ENCODE results near the gene FAIM.
A peak's percentile ranks its signal among the peaks of the same experiment; 100 is the strongest.
"Not testable (repeated sequence)": the region's sequence is repeated elsewhere in the genome, so short reads cannot be mapped to it uniquely, and the experiment has no call there.

Gene FAIM

DNA sequence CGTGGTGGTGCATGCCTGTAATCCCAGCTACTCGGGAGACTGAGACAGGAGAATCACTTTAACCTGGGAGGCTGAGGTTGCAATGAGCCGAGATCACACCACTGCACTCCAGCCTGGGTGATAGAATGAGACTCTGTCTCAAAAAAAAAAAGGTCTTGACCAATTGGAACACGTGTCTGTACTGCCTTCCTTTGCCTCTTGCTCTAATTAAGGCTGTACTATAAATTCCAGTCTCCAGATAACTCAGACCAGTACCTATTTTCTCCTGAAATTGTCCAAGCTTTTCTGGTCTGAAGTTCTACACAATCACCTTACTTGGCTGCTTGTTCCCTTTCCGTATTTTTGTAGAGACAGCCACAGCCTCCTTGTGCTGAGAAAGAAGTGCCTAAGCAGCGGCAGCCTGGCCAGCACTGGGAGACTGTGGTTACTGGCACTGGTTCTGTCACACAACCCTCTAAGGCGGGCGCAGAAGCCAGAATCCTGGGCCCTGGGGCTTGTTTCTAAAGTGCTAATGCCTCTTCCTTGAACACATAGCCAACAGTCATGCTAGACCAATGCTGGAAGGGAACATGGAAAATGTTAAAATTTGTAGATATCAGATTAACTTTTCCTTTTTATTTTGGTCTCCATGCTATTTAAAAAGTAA, 8.3 kb upstream of the FAIM start:
- FAIRE-seq (no peak), DNase-seq (ENCODE audit: low spot score) (no peak)

DNA sequence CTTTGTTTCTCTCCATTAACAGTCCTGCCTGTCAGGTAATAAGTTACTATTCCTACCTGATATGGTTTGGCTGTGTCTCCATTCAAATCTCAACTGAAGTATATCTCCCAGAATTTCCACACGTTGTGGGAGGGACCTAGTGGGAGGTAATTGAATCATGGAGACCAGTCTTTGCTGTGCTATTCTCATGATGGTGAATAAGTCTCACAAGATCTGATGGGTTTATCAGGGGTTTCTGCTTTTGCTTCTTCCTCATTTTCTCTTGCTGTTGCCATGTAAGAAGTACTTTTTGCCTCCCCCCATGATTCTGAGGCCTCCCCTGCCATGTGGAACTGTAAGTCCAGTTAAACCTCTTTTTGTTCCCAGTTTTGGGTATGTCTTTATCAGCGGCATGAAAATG, 6.9 kb upstream of the FAIM start:
- not testable (repeated sequence) for FAIRE-seq; DNase-seq (ENCODE audit: low spot score)

DNA sequence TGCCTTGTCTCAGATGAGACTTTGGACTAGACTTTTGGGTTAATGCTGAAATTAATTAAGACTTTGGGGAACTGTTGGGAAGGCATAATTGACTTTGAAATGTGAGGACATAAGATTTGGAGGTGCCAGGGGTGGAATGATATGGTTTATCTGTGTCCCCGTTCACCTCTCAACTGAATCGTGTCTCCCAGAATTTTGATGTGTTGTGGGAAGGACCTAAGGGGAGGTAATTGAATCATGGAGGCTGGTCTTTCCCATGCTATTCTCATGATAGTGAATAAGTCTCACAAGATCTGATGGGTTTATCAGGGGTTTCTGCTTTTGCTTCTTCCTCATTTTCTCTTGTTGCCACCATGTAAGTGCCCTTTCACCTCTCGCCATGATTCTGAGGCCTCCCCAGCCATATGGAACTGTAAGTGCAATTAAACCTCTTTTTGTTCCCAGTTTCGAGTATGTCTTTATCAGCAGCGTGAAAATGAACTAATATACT, 4.4 kb upstream of the FAIM start:
- FAIRE-seq; DNase-seq (ENCODE audit: low spot score): not testable (repeated sequence)

DNA sequence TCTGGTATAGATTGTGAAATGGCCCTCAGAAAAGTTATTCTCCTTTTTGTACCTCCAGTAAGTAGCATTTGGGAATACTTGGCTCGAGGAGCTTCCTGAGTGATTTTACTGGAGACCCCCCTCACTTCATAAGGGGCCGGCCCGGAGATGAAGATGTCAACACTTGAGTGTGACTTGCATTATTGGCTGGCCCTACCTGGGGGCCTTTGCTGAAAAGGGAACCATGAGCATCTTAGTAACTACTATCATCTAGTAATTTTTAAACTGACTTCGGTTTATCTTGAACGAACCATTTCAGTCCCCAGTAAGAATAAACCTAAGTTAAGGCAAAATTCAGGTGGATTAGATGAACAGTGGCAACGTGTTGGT, 1.3 kb downstream of the FAIM start:
- no peak for DNase-seq (ENCODE audit: low spot score)
- FAIRE-seq: no peak

DNA sequence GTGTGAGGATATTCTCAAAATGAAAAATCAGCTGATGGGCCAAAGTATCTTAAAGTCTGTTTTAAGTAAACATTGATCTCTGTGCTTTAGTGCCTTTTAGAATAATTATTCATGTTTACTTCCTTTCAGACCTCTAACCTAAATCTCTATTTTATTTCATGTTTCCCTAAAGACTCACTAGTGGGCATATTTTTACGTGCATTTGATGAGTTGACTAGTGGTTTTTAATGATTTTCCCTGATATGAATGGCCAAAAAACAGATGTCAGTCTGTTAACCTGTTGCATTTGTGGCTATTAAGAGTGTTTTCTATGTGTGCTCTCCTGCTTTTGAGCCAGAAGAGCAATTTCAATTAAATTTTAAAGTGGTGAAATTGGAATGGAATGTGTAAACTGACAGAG, 6.9 kb downstream of the FAIM start:
- FAIRE-seq: no peak
- no peak for DNase-seq (ENCODE audit: low spot score)

DNA sequence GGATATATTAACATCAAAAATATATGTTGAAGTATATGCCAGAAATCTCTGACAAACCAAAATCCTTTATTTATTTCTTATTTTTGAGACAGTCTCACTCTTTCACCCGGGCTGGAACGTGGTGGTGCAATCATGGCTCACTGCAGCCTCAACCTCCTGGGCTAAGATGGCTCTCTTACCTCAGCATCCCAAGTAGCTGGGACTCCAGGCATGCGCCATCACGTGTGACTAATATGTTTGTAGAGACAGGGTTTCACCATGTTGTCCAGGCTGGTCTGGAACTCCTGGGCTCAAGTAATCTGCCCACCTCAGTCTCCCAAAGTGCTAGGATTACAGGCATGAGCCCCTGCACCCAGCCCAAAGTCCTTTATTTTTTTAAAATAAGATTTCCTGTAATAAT, 11.9 kb downstream of the FAIM start:
- FAIRE-seq (no peak), DNase-seq (ENCODE audit: low spot score) (no peak)

DNA sequence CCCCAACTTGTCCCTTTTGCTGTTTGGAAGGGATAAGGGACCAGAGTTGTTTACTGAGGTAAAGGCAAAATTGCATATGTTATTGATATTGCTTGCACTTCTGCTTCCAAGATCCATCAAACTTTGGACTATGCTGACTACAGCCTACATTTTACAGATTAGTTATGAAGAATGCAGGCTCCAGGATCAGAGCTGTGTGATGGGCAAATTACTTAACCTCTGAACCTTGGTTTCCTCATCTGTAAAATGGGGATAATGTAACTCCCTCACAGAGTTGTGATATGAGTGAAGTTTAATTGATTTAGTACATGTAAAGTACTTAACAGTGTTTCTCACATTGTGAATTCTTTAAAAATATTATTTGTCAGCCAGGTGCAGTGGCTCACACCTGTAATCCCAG, 15.9 kb downstream of the FAIM start:
- DNase-seq (ENCODE audit: low spot score): no peak
- FAIRE-seq: no peak

DNA sequence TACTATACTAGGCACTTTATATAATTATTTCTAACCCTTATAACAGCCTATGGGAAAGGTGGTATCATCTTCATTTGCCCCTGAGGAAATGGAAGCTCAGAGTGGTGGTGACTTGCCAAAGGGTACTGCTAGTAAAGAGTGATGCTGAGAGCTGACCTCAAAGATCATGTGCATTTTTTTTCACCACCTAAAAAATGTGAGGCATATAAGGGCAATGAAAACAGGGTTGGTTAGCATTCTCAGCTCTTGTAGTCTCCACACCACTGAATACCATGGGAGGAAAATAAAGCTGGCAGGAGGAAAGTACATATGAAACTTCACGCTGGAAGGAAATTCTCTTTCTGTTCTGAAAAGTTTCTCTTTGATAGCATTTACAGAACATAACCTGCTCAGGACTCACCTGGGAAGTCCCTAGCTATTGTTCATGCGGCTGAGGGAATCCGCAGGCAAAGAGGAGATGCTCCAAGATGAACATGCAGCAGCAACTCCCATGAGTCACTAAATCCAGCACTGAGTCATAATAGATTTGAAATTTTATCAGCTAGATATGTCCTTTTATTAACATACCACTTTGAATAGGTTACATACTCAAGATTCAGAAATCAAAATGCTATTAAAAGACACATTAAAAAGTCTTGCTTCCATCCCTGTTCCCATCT, 17.3 kb downstream of the FAIM start:
- FAIRE-seq: no peak
- DNase-seq (ENCODE audit: low spot score): peak; percentile 14

DNA sequence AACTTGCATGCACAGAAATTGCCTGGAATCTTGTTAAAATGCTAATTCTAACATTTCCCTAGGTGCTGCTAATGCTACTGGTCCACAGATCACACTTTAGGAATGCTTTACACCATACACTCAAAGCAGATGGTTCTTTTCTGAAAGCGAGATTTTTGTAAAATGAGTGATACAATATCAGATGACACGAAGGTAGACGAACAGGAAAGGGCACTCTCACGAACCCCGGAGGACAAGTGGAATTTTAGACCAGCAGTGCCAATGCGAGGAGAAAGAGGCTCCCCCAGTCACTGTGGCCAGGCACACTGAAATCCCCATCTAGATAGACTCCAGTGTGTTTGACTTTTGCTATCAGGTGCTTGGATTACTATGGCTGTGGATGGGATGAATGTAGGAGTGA, 21.0 kb downstream of the FAIM start:
- no peak for DNase-seq (ENCODE audit: low spot score)
- no peak for FAIRE-seq

DNA sequence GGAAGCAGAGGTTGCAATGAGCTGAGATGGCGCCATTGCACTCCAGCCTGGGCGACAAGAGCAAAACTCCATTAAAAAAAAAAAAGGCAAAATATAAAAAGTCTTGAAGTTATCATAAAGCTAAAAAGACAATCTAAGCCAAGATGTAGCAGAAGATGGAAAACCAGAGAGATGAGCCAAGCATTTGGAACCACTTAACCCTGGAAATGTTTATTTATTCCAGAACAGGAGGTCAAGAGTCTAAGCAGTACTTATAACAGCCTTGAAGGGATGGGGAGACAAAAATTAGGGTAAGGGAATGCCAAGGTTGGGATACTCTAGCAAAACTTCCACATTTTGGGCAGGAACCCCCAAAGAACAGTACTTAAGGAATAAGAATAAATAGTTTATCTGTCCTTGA, 30.1 kb downstream of the FAIM start:
- FAIRE-seq (no peak), DNase-seq (ENCODE audit: low spot score) (no peak)

DNA sequence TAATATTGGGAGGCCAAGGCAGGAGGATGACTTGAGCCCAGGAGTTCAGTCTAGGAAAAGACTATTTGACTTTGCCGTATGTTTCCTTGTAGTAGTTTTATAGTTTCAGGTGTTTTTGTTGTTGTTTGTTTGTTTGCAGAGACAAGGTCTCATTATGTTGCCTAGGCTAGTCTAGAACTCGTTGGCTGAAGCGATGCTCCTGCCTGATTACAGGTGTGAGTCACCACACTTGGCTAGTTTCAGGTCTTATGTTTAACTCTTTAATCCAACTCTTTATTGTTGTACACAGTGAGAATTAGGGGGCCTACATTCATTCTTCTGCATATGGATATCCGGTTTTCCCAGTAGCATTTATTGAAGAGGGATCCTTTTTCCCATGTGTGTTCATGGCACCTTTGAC, 32.0 kb downstream of the FAIM start:
- DNase-seq (ENCODE audit: low spot score) (no peak), FAIRE-seq (no peak)

DNA sequence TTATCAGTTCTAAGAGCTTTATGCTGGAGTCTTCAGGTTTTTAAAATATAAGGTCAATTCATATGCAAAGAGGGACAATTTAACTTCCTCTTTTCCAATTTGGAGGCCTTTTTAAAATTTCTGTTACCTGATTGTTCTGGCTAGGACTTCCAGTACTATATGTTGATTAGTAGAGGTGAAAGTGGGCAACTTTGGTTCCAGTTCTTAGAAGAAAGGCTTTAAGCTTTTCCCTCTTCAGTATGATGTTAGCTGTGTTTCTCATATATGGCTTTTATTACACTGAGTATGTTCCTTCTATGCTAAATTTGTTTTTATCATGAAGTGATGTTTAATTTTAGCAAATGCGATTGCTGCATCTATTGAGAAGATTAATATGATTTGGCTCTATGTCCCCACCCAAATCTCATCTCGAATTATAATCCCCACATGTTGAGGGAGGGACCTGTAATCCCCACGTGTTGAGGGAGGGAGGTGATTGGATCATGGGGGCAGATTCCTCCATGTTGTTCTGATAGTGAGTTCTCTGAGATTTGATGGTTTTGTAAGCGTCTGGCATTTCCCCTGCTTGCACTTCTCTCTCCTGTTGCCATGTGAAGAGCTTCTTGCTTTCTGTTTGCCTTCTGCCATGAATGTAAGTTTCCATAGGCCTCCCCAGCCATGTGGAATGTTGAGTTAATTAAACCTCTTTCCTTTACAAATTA, 33.8 kb downstream of the FAIM start:
- FAIRE-seq (no peak), DNase-seq (ENCODE audit: low spot score) (no peak)

DNA sequence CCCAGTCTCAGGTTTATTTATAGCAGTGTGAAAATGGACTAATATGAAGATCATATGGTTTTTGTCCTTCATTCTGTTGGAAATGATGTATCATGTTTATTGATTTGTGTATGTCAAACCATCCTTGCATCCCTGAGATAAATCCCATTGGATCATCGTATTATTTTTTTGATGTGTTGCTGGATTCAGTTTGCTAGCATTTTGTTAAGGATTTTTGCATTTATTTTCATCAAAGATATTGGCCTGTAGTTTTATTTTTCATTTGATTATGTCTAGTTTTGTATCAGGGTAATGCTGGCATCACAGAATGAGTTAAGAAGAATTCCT, 34.3 kb downstream of the FAIM start:
- FAIRE-seq (no peak), DNase-seq (ENCODE audit: low spot score) (no peak)

DNA sequence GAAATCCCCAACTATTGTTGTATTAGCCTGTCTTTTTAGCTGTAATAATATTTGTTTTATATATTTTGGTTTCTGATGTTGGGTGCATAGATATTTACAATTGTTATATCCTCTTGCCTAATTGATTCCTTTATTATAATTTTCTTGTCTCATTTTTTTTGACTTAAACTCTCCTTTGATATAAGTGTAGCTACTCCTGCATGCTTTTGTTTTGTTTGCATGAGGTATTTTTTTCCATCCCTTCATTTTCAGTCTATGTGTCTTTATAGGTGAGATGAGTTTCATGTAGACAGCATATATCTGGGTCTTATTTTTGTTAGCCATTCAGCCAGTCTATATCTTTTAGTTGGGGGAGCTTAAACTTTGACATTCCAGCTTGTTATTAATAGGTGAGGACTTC, 37.4 kb downstream of the FAIM start:
- no peak for DNase-seq (ENCODE audit: low spot score)

DNA sequence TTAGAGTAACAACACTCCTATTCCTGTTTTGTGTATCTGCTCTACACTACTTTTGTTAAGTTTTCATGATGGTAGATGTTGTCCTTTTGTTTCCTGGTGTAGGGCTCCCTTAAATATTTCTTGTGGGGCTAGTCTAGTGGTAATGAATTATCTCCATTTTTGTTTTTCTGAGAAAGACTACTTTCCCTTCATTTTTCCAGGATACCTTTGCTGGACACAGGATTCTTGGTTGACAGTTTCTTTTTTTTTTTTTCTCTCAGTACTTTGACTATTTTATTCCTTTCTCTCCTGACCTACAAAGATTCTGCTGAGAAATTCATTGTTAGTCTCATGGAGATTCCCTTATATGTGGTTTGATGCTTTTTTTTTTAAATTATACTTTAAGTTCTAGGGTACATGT, 37.9 kb downstream of the FAIM start:
- FAIRE-seq (no peak), DNase-seq (ENCODE audit: low spot score) (no peak)

More for the DNA sequence above, 37.4 kb downstream of the FAIM start:
- FAIRE-seq: no peak

DNA sequence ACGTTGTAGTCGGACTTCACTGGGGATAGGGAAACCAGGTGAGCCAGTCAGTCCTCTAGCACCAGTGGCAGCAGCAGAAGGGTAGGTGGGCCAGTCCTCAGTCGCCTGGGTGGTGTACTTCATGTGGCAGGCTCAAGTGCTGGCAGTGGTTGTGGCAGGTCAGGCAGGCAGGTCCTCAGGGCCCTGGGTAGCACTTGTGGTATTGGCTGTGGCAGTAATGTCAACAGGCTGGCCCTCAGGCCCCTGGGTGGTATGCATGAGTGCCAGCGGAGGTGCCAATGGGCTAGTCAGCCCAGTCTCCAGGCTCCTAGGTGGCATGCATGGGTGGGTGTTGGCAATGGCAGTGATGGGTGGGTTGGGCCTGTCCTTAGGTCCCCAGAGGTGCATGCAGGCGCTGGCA, 40.6 kb downstream of the FAIM start:
- FAIRE-seq (no peak), DNase-seq (ENCODE audit: low spot score) (no peak)

DNA sequence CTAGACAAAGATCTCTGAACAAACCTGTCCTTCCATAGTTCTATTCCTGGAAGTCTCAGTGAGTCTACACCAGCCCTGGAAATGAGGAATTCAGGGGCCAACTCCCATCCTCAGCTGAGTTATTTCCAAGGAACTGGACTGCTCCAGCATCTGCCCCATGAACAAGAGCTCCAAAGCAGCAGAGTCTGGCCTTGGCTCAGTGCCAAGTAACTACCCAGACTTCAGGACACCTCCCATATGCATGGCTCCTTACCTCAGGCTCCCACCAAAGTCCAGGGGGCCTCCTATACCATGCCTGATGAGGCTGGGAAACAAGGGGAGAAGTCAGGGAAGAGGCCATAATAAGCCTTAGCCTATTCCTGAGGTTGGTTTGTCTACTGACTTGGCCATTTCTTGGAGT, 45.0 kb downstream of the FAIM start:
- DNase-seq (ENCODE audit: low spot score) (no peak), FAIRE-seq (no peak)

DNA sequence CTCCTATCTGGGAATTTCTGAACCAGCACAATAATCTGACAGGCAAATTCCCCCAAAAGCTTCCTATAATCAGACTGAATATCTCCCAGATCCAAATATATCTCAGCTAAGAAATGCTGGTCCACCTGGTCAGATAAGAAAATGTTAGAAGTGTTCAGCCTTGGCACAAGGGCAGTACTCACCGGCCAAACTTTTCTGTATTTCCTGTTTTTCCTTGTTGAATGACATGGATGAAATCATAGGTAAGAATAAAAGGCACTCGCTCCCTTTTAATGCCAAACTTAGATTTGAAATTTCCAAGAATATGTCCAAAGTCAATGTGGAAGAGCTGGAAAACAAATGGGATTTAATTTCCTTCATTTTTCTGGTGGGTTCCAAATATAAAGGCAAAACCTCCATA, 48.9 kb downstream of the FAIM start:
- DNase-seq (ENCODE audit: low spot score) (no peak), FAIRE-seq (no peak)

DNA sequence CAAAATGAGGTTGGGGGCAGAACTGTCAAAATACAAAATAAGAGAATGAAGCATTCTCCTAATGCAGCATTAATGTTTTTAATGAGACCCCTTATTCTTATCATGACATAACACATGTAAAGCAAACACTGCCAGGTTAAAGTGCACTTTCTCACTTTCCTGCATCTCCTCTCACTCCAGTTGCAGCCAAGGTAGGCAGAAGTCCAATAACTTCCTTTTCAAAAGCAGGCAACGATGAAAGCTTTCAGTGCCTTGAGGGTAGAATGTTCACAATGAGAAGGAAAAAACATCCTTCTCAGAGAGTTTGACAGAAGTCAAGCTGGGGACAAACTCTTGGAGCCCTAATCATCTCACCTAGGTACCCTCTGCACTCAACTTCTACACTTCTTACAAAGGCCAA, 59.5 kb downstream of the FAIM start:
- no peak for FAIRE-seq

DNA sequence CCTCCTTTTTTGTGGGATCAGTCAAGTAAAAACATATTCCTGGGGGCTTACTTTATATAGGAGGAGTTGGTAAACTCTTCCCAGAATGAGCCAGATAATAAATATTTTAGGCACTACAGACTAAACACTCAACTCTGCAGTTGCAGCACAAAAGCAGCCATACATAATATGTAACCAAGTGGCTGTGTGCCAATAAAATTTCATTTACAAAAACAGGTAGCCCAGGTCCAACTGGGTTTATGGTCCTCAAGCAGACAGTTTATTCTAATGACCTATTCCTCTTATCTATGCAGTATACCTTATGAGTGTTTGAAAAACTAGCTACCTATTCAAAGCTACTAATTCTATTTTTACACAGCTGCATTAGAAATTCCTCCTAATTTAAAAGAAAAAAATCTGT, 61.8 kb downstream of the FAIM start:
- DNase-seq (ENCODE audit: low spot score) (no peak), FAIRE-seq (no peak)

More for the DNA sequence above, 59.5 kb downstream of the FAIM start:
- no peak for DNase-seq (ENCODE audit: low spot score)

DNA sequence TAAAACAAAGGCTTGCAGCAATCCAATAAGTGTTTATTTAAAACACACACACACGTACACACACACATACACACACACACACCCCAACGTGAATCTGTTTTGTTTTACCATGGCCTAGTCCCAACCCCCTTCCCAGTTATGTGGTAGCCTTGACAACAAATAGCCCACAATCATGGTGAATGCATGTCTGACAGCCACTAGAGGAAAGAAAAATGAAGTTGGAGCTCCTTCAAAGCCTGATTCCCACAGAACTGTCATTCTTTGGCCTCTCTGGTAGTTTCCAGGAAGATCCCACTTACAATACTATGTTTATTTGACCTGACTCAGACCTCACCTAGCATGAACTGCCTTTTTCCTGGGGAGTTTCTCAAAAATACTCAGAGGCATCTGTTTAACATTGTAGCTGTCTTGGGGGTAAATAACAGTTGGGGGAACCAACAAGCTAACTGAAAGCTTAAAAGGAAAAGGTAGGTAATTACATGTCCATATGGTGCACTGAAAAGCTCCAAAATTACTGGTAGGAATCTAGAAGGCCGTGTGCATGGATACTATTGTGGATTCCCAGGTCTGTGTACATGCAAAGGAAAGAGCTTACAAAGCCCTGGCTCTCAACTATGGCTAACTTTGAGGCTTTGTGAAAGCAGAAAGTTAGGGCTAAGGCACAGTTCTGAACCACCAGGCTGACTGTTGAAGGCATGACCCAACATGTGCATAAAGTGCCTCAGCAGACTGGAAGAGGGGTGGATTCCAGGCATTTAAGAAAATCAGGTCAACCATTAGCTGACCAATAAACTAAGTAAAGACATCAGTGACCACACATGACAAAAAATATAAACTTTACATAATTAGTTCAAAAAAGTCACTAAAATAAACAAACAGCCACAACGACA, 65.3 kb downstream of the FAIM start:
- FAIRE-seq (no peak), DNase-seq (ENCODE audit: low spot score) (no peak)

DNA sequence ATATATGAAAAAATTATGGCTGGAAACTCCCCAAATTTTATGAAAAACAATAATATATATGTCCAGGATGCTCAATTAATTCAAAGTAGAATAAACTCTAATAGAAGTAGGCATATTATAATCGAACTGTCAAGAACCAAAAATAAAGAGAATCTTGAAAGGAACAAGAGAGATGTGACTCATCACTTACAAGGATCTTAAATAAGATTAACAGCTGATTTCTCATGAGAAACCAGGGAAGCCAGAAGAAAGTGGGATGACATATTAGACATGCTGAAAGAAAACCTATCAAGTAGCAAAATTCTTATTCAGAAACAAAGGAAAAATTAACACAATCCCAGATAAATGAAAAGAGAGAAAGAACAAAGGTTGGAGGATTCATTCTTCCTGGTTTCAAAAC, 66.8 kb downstream of the FAIM start:
- FAIRE-seq (no peak), DNase-seq (ENCODE audit: low spot score) (no peak)

All from urothelium cell line (cell line).